IMR-90 (cell line): ENCODE measurements around the gene CLEC16A.

ENCODE experiments used
- CEBPB ChIP-seq: IDR thresholded peaks from 2 replicates; pipeline ENCODE4 v1.6.1; 2012; ENCODE audit warnings: low read depth, low read length, improper control_type of control experiment
- CTCF ChIP-seq: conservative IDR thresholded peaks from 2 replicates; pipeline ENCODE4 v1.5.1; 2012; ENCODE audit warnings: mild to moderate bottlenecking, low read depth, low read length, improper control_type of control experiment
- ELK1 ChIP-seq: fragments of 150-350 bp; IDR thresholded peaks from 2 replicates; pipeline ENCODE4 v1.6.1; 2016; ENCODE audit warnings: low read depth, mild to moderate bottlenecking, low read length, moderate library complexity, borderline replicate concordance
- MAFK ChIP-seq: IDR thresholded peaks from 2 replicates; pipeline ENCODE4 v1.6.1; 2012; ENCODE audit warnings: low read depth, low read length, improper control_type of control experiment
- MXI1 ChIP-seq: IDR thresholded peaks from 2 replicates; pipeline ENCODE4 v1.6.1; 2012; ENCODE audit warnings: low read depth, mild to moderate bottlenecking, low read length, moderate library complexity, borderline replicate concordance
- POLR2A ChIP-seq: IDR thresholded peaks from 2 replicates; pipeline ENCODE4 v1.6.1; 2012; ENCODE audit warnings: mild to moderate bottlenecking, low read depth, low read length
- RCOR1 ChIP-seq: IDR thresholded peaks from 2 replicates; pipeline ENCODE4 v1.6.1; 2012; ENCODE audit warnings: mild to moderate bottlenecking, low read length, improper control_type of control experiment; ENCODE audit not compliant: insufficient replicate concordance

- TF ChIP-seq RCOR1 (no peak), CTCF (no peak), POLR2A (no peak), CEBPB (no peak), ELK1 (no peak), MXI1 (no peak), MAFK (no peak)
These were observed 213.7 kb downstream of the CLEC16A start for GRCh38 chr16:11158018-11158417.
